Stimulated activated CD4-positive, alpha-beta T cell treated with anti-CD3 and anti-CD28 coated beads, Interleukin-4, amount 100 ng/mL, for 48 hours (primary cell): ENCODE data around the gene ATG16L1.

Experiments used
- DNase-seq, 2 donors: peaks; one replicate each; pipeline ENCODE4 v3.0.0-alpha.2; 2020; ENCODE audit warnings: low read depth in 2 of 2

ATG16L1 gene

DNA sequence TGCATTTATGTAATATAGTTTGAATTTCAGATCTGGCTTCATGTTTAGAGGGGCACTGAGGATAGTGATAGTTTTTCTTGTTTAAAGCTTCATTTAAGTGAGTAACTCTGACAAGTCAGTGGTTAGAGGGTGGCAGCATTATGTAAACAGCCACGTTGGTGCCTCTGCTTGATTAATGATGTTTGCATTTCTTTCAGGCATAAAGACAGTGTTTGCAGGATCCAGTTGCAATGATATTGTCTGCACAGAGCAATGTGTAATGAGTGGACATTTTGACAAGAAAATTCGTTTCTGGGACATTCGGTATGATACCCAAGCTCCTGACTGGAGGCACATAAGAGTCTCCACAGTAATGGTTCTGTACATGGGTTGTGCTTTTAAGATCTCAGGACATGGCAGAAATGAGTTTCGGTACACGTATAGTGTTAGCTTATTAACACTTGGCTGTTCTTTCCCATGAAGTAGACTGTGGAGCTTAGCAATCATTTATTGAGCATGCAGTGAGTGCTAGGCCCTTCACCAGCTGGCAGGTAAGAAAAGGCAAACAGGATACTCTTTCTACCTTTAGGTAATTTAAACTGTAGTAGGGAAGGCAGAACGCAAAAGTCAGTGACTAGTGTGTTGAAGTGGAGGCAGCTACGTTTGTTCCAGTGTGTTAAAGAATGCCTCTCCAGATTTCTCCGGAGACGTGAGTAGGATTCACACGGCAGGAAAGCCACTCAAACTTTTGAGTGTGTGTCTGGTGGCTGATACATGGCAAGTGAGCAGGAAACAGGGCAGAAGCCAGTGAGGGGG lies 38.8 kb downstream of the ATG16L1 start:
- DNase-seq = no peak

DNA sequence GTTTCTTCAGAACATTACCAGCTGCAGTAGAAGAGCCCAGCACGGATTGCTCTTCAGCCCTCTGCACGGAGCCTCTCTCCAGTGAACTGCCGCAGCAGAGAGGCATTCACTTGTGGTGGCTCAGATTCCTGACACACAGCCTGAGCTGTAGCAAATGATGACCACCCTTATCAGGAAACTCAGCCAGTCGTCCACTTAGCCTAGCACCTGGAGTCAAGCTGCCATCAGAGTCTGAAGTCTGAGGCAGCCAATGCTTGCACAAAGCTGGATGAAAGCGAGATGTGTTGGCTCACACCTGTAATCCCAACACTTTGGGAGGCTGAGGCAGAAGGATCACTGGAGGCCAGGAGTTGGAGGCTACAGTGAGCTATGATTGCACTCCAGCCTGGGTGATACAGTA lies 44.4 kb downstream of the ATG16L1 start:
- no peak for DNase-seq

DNA sequence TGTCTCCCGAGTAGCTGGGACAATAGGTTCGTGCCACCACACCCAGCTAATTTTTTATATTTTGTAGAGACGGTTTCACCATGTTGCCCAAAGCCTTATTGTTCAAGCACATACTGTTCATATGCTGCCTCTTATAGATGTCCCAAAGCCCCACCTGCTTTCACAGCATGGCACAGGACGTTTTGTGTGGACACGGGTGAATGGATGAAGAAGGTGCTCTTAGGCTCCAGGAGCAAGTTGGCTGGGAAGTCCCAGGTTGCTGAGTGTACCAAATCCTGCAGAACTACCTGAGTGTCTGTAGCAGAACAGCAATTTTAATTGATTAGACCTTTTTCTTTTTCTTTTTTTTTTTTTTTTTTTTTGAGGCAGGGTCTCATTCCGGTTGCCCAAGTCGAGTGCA lies 45.6 kb downstream of the ATG16L1 start:
- DNase-seq = no peak

DNA sequence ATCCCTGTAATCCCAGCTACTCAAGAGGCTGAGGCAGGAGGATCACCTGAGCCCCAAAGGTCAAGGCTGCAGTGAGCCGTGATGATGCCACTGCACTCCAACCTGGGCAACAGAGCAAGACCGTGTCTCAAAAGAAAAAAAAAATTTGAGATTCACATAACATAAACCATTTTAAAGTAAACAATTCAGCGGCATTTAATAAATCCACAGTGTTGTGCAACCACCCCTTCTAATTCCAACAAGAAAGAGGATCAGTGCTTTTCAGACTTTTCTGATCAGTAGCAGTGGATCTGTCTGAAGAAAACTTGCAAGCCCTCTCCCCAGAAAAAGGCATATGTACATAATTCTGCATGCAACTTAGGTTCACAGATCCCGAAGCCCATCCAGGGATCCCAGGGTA lies 48.9 kb downstream of the ATG16L1 start:
- DNase-seq = no peak

DNA sequence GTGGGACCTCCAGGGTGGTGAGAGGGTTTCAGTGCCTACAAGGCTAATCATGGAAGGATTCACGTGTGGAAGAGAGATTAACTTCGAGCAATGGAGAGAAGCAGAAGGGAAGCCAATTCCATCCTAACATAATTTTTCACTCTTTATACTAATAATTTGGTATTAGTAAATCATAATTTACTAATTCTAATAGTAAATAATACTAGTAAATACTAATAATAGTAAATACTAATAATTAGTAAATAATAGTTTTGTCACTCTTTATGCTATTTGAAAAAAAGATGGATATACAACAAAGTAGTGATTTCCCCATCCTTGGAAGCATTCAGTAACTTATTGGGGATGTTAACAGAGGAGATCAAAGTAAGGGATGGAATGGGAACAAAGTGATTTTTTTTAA lies 49.8 kb downstream of the ATG16L1 start:
- DNase-seq = no peak

DNA sequence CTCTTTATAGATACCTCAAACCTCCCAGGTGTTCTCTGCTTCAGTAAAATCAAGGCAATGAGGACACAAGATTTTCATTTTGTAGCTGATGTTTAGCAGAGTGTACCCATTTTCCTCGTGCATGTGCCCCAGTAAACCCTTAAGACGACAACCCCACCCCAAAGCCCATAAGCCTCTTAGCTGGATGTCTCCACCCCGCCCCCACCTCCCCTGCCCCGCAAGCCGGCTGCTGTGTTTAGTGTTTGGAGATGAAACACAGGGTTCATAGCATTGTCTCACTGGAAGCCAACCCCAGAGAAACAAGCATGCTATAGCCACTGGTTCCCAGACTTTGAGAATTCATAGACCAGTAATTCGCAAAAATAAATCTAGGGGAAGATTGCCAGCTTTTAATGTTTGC lies 50.3 kb downstream of the ATG16L1 start:
- DNase-seq = no peak

DNA sequence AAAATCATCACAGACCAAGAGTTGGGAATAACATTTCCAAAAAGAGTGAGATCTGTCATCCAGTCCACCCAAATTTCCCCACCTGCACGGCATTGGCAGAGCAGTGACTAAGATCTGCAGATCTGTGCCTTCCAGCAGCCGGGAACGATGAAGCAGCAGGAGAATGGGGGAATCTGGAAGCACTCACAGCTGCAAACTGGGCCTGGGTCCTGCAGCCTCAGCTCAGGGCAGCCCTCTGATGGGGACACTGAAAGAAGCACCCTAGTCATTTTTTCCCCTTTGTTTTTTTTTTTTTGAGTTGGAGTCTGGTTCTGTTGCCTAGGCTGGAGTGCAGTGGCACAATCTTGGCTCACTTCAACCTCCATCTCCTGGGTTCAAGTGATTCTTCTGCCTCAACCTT lies 51.8 kb downstream of the ATG16L1 start:
- DNase-seq = no peak

DNA sequence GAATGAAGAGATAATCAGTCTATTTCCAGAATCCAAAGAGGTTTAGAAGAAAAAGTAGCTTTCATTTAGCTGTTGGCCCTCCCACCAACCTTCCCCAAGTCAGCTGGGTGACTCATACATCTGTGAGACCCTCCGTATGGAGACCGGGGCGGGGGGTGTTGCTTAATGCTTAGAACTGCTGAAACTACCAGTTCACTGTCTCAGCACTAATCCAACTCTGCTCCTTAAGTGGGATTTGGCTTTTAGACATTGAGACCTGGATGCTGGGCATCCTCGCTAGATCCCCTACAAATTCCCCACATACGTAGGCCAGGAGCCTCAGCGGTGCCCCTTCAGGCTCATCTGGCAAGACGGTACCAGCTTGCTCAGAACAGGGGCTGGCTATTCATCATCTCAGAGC lies 56.1 kb downstream of the ATG16L1 start, which contains the start of gene SAG:
Gene SAG (plus strand): TSS at position 252 of the 400 bp plus-strand sequence. CDS start 1,374 bp downstream, outside the sequence.
- no peak for DNase-seq

DNA sequence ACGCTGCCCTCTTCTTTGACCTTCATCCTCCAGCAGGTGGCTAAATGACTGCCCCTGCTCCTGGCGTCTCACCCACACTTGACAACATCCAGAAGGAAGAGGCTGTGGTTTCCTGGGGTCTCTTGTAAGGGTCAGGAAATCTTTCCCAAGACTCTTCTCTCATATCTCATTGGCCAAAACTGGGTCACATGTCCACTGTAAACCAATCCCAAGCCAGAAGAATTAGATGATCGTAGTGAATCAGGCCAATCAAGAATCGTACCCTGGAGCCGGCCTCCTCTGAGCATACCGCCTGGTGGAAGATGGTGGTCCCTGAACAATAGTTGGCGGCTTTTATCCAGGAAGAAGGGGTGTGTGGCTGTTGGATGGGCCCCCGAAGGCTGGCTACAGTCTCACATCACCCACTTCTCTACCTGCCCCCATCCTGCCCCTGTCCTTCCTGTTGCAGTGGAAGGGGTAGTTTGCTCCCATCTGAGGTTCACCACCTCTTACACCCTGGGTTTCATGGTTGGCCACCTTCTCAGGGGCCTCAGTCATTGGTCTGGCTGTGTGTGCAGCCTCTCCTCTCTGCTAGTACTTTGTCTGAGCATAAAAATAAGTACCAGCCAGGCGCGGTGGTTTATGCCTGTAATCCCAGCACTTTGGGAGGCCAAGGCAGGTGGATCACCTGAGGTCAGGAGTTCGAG lies 59.9 kb downstream of the ATG16L1 start:
- DNase-seq = no peak

DNA sequence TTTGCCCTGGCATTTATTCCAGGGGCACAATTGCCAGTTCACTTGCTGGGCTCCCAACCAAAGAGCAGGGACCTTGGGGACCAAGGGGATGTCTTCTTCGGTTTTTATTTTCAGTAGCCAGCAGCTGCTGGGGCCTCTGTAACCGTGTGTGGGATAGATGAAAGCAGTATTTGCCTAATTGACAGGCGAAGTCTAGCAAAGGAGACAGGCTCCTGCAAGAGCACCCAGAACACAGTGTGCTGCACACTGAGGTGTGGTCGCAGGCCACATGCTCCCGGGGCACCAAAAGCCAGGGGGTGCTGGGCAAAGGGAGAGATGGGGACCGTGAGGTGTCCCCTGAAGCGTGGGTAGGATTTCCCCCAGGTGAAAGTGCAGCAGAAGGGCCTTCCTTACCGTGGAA lies 61.4 kb downstream of the ATG16L1 start:
- no peak for DNase-seq

DNA sequence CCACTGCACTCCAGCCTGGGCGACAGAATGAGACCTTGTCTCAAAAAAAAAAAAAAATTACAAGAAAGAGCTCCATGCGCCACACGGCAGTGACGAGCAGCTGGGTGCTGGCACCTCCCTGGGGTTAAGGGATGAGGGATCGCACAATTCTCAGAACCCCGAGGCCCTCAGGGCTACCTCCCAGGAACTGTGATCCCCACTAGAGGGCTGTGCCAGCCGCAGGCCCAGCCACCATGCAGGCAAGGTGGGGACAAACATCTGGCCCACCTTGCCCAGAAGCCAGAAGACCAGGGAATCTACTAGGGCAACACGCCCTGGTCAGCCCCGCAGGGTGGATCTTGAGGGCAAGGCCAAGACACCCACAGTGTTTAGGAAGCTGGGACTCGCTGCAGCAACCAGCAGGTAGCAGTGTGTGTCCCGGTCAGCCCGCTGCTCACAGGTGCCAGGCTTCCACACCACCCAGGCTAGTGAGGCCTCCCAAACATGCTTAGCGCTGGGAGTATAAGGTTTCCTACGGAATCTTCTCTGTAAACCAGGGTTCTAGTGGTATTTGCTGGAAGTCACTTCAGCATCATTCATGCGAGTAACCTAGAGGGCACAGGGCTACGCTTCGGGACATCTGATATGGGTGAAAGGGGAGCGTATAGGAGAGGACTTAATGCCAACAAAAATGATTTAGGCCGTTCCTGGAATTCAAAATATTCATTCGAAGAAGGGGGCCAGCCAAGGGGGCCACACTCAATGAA lies 62.9 kb downstream of the ATG16L1 start:
- no peak for DNase-seq

DNA sequence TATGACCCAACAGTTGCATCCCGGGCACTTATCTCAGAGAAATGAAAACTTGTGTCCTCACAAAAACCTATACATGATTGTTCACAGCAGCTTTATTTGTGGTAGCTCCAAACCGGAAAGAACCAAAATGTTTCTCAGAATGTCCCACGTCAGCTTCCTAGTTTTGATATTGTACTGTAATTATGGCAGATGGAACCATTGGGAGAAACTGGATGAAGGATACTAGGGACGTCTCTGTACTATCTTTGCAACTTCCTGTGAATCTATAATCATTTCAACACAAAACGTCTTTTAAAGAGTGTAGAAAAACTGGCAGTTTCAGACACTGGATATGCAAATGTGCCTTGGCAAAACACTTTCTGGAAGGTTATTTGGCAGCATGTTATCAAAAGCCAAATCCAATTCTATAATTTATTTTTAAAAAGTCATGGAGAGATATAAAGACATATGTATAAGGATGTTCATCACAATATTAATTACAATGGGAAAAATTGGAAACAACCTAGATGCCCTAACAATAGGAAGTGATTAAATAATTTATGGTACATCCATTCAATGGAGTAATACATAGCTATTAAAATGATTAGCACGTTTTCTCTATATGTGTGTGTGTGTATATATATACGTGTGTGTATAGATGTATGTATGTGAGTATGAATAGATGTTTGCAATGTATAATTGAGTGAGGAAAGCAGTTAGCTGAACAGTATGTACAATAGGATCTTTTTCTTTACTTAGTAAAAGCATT lies 65.9 kb downstream of the ATG16L1 start:
- DNase-seq = no peak

DNA sequence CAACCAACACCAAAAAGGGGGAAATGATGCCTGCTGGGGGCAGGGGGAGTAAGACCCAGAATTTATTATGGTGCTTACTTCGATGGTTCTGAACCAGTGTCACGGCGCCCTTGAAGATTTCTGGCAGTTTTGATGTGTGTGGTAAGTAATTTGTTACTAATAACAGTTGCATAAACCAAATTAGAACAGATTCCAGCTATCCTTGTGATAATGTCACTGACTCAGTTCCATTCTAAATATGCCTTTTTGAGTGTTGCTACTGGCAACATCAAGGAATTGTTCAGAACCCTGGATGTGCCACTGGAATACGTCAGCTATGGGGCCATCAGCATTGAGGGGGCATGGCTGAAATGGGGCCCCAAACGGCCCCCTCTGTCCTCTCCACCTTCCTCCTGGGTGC lies 67.8 kb downstream of the ATG16L1 start:
- DNase-seq = no peak

DNA sequence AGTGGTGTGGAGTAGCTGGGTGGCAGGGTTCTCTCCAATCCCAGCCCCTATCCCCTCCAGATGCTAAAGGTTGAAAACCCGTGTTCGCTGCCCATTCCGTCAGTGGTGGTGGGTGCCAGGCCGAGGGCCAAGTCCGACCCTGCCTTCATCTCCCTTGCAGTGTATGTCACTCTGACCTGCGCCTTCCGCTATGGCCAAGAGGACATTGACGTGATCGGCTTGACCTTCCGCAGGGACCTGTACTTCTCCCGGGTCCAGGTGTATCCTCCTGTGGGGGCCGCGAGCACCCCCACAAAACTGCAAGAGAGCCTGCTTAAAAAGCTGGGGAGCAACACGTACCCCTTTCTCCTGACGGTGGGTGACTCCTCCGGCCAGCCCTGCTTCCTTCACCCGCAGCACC lies 69.0 kb downstream of the ATG16L1 start:
- no peak for DNase-seq

DNA sequence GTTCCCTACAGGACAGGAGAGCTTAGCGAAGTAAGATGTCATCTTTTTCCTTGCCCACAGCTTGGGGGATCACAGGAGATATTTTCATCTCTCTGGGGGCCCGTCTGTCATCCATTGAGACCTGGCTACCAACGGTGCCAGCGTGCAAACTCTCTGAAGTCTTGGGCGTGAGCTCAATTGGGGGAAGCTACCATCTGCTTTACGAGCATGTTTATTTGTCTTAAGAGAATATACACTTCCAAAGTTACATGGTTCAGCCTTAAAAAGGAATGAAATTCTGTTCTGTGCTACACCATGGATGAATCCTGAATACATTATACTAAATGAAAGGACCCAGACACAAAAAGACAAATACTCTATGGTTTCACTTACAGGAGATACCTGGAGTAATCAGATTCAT lies 69.7 kb downstream of the ATG16L1 start:
- DNase-seq = no peak

DNA sequence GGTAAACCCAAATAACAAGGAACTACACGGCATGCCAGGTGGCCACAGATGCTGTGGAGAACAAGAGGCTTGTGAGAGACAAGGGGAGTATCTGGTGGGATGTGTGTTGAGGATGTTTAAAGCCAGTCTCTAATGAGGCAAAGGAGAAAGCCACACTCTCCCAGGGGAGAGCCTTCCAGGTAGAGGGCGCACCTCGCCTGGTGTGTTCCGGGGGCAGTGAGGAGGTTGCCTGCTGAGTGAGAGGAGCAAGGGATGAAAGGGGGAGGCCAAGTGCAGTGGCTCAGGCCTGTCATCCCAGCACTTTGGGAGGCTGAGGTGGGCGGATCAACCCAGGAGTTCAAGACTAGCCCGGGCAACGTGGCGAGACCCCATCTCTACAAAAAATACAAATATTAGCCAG lies 72.4 kb downstream of the ATG16L1 start:
- no peak for DNase-seq

DNA sequence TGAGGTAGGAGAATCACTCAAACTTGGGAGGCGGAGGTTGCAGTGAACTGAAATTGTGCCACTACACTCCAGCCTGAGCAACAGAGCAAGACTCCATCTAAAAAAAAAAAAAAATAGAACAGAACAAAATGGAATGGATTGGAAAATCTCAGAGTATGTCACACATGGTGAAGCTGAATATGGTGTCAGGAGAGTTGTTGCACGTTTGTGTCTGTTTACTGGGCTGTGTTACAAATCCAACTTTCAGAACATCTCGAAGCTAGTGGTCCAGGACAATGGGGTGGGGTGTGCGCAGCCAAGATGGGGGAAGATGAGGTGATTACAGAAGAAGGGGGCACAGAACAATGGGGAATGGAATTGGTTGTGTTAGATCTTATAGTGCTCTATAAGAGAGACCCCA lies 73.8 kb downstream of the ATG16L1 start:
- no peak for DNase-seq

DNA sequence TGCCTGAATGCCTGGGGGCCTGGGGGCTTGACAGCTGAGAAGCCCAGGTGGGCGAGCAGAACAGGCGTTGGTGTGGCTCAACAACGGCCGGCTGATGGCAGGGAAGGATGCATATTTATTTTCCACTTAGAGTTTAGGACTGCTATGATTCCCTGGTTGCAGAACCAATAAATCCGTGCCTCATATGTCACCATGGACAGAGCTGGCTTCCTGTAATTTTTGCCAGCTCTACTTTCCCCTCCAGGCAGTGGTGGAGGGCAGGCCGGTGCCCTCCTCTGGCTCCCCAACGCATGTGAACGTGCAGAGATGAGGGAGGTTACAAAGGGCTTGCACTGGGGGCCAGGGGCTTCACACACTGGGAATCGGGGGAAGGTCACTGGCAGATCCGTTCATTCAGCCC lies 74.3 kb downstream of the ATG16L1 start:
- DNase-seq = no peak

DNA sequence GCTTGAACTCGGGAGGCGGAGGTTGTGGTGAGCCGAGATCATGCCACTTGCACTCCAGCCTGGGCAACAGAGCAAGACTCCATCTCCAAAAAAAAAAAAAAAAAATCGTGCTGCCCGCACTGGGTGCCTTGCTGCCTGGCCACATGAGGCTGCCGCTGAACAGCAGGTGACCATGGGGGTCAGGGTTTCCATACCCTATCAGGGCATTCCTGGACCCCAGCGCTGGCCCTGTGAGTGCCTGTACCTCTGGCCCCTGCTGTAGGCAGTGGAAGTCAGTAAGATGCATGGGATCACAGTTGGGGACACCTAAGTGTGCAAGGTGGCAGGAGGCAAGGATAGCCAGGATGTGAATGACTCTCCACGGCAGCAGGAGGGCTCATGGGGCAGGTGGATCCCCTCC lies 75.0 kb downstream of the ATG16L1 start:
- no peak for DNase-seq

DNA sequence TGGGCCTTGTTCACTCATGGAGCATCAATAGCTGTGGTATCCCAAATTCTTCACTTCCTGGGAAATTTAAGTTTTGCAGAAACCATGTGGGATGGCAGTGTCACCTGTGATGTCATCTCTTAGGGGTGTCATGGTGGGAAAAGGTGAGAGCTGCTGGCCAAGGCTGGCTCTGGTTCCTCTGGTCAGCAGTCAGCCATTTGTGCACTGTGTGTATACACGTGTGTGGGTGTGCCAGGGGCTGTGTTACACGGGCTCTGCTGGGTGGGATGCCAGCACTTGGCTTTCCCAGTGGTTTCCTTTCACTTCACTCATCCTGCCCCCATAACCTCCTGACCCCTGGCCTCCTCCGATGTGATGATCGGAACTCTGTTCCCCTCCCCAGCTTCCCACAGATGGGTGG lies 77.4 kb downstream of the ATG16L1 start:
- no peak for DNase-seq

DNA sequence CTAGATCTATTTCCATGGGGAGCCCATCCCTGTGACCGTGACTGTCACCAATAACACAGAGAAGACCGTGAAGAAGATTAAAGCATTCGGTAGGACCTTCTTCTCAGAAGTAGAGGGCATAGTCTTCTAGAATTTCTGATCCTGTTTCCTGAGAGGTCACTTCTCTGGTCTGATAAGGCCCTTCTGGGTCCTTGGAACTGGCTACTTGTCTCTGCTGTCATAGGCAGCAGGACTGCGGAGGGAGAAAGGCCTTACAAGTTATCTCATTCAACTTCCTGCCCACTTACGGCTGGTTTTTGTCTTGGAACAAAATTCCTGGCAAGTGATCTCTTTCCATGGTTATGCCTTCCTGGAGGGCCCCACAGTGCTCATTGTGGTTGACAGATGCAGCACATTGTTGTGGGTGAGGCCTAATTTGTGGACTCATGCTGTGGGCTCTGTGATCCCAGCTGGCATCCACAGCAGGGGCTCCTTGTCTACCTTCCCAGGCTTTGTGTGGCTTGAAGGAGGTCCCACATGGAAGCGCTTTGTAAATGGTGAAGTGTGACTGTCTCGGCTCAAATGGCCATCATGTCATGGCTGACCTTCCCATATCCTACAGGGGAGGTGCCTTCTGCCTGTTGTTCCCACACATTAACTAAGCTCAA lies 78.1 kb downstream of the ATG16L1 start:
- DNase-seq = no peak

DNA sequence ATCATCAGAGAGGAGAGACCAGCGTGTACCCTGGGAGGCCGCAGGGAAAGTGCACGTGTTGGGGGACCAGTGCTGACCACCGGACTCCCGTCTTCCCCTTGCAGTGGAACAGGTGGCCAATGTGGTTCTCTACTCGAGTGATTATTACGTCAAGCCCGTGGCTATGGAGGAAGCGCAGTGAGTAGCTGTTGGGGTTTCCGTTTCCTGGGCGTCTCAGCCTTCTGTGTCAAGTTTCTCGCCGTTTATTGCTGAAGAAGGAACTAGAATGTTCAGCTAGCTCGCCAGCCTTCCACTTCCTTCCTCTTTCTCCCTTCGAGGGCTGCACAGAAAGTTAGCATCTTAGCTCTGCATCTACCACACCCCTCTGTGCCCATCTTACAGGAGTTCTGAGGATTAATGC lies 80.1 kb downstream of the ATG16L1 start:
- peak; percentile 30 to 38 for DNase-seq
